ENCODE measurements around the gene HSD3B2. TPM values are rescaled to one million over a fixed set of nuclear protein-coding genes. Genes with fewer than 3 reads are reported as not detected.

The HSD3B2 gene
- polyA plus RNA-seq, 1 experiment, result not detected

DNA sequence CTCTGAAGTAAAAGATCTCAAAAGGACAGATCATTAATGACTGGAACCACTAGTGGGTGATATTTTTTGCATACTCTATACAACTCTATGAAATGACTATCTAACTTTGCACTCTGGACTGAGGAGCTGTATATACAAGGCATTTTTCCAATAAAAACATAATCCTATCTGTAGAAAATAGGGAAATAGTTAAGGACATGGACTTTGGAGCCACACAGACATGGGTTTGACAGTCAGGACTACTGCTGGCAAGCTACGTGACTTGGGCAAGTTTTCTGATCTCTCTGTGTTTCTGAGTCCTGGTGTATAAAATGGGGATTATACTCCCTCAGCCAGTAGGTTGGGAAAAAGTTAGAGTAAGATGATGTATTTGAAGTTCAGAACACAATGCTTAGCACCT is 20.9 kb upstream of the HSD3B2 start:
- Histone ChIP-seq H3K4me3 (ENCODE audit: low read depth, low read length) (no peak overlapping the region), H3K36me3 (ENCODE audit: control insufficient read depth, insufficient read depth, low read length) (no peaks in the 10 kb centered on the region), H3K27me3 (ENCODE audit: control insufficient read depth, insufficient read depth, low read length) (peaks cover 1% of the 10 kb centered on the region; the same call in 1 of the 2 replicates)
- ChIA-PET CTCF (no interaction called here), POLR2A (no interaction called here)
- no peak for DNase-seq (ENCODE audit: low read depth)
- TF ChIP-seq, protein P1, sequence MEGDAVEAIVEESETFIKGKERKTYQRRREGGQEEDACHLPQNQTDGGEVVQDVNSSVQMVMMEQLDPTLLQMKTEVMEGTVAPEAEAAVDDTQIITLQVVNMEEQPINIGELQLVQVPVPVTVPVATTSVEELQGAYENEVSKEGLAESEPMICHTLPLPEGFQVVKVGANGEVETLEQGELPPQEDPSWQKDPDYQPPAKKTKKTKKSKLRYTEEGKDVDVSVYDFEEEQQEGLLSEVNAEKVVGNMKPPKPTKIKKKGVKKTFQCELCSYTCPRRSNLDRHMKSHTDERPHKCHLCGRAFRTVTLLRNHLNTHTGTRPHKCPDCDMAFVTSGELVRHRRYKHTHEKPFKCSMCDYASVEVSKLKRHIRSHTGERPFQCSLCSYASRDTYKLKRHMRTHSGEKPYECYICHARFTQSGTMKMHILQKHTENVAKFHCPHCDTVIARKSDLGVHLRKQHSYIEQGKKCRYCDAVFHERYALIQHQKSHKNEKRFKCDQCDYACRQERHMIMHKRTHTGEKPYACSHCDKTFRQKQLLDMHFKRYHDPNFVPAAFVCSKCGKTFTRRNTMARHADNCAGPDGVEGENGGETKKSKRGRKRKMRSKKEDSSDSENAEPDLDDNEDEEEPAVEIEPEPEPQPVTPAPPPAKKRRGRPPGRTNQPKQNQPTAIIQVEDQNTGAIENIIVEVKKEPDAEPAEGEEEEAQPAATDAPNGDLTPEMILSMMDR (IDR thresholded peaks at IDR 0.05; ENCODE audit: insufficient read depth, low read depth, low read length), result no peak

DNA sequence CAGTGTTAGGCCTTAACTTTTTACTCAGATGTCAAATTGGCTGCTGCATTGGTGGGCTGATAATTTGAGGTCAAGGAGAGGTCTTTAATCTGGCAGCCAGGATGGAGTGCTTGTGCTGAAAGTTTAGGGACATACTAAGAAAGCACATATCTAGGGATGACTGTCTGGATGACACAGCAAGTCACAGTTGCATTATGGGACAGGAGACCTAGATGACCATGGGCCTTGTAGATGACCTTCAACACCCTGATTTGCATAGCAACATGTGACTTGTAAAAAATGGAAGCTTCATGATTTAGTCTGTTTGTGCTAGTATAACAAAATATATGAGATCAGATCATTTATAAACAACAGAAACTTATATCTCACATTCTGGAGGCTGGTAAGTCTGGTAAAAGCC is 18.0 kb upstream of the HSD3B2 start:
- peaks cover 1% of the 10 kb centered on the region; the same call in 1 of the 2 replicates for H3K27me3 ChIP-seq (ENCODE audit: control insufficient read depth, insufficient read depth, low read length)
- H3K4me3 ChIP-seq (ENCODE audit: low read depth, low read length), result no peak overlapping the region
- no peaks in the 10 kb centered on the region for H3K36me3 ChIP-seq (ENCODE audit: control insufficient read depth, insufficient read depth, low read length)
- POLR2A ChIA-PET, result no interaction called here
- CTCF ChIA-PET, result no interaction called here
- no peak for DNase-seq (ENCODE audit: low read depth)
- TF ChIP-seq, protein P1 (IDR thresholded peaks at IDR 0.05; ENCODE audit: insufficient read depth, low read depth, low read length), result no peak

GRCh38 chr1:119397986-119398385 is 17.0 kb upstream of the HSD3B2 start:
- TF ChIP-seq, protein P1 (IDR thresholded peaks at IDR 0.05; ENCODE audit: insufficient read depth, low read depth, low read length), result no peak

DNA sequence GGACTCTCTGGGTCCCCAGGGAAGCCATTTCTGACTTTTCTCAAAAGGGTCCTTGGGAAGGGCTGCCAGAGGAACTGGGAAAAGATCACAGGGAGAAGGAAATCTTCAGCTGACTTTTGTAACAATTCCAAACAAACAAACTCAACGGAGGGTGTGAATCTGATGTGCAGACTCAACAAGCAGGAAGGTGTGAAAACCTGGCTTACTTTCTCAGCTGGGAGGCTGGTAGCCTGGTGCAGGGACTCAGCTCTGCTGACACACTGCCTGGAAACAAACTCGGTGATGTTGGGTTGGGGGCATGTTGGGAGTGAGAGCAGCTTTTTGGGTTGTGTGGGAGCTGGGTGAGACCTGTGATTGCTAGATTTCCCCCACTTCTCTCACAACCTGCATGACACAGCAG is 10.2 kb upstream of the HSD3B2 start:
- CTCF ChIA-PET, result no interaction called here
- POLR2A ChIA-PET, result no interaction called here

More at GRCh38 chr1:119397986-119398385, 17.0 kb upstream of the HSD3B2 start:
- no peak for DNase-seq (ENCODE audit: low read depth)
- H3K4me3 ChIP-seq (ENCODE audit: low read depth, low read length), result no peak overlapping the region
- H3K27me3 ChIP-seq (ENCODE audit: control insufficient read depth, insufficient read depth, low read length), result no peaks in the 10 kb centered on the region
- ChIA-PET CTCF (interaction anchor here (0.7 kb wide), 1 partner anchor 24 kb away, joined by 3 read pairs; no protein-coding TSS in a partner anchor), POLR2A (no interaction called here)
- H3K36me3 ChIP-seq (ENCODE audit: control insufficient read depth, insufficient read depth, low read length), result no peaks in the 10 kb centered on the region

GRCh38 chr1:119409731-119410130 is 5.2 kb upstream of the HSD3B2 start:
- POLR2A ChIA-PET, result no interaction called here
- CTCF ChIA-PET, result no interaction called here
- Histone ChIP-seq H3K36me3 (ENCODE audit: control insufficient read depth, insufficient read depth, low read length) (no peaks in the 10 kb centered on the region), H3K27me3 (ENCODE audit: control insufficient read depth, insufficient read depth, low read length) (no peaks in the 10 kb centered on the region), H3K4me3 (ENCODE audit: low read depth, low read length) (no peak overlapping the region)
- TF ChIP-seq, protein P1 (IDR thresholded peaks at IDR 0.05; ENCODE audit: insufficient read depth, low read depth, low read length), result no peak
- DNase-seq (ENCODE audit: low read depth), result no peak

More for the DNA sequence above, 10.2 kb upstream of the HSD3B2 start:
- Histone ChIP-seq H3K4me3 (ENCODE audit: low read depth, low read length) (no peak overlapping the region), H3K36me3 (ENCODE audit: control insufficient read depth, insufficient read depth, low read length) (no peaks in the 10 kb centered on the region), H3K27me3 (ENCODE audit: control insufficient read depth, insufficient read depth, low read length) (no peaks in the 10 kb centered on the region)
- DNase-seq (ENCODE audit: low read depth), result no peak
- TF ChIP-seq, protein P1 (IDR thresholded peaks at IDR 0.05; ENCODE audit: insufficient read depth, low read depth, low read length), result no peak
